ENCODE measurements around the gene SP8. TPM values are rescaled to one million over a fixed set of nuclear protein-coding genes. Genes with fewer than 3 reads are reported as not detected.

Gene SP8
- total RNA-seq, 6 experiments from 2014 or later = not detected

GRCh38 chr7:20797042-20797461 is 10.4 kb upstream of the SP8 start:
- Mint-ChIP-seq H3K36me3 (ENCODE audit: low read depth) (no peaks in the 10 kb centered on the region), H3K27me3 (ENCODE audit: insufficient read depth) (peaks cover 34% of the 10 kb centered on the region)

GRCh38 chr7:20796500-20796899 is 9.8 kb upstream of the SP8 start:
- H3K27me3 Mint-ChIP-seq (ENCODE audit: insufficient read depth) = peaks cover 39% of the 10 kb centered on the region
- TF ChIP-seq CTCF (IDR thresholded peaks at IDR 0.05) = no peak
- no peak overlapping the region for H3K27ac Mint-ChIP-seq
- DNase-seq = no peak
- peaks cover 5% of the 10 kb centered on the region for H3K4me1 Mint-ChIP-seq (ENCODE audit: low read depth)
- no peaks in the 10 kb centered on the region for H3K36me3 Mint-ChIP-seq (ENCODE audit: low read depth)
- H3K4me3 Mint-ChIP-seq = no peak overlapping the region
- H3K9me3 Mint-ChIP-seq = no peaks in the 10 kb centered on the region

More at GRCh38 chr7:20797042-20797461, 10.4 kb upstream of the SP8 start:
- H3K4me1 Mint-ChIP-seq (ENCODE audit: low read depth) = peaks cover 5% of the 10 kb centered on the region
- peak overlapping the region; percentile 83 for H3K4me3 Mint-ChIP-seq
- no peak for TF ChIP-seq CTCF (IDR thresholded peaks at IDR 0.05)
- no peak overlapping the region for H3K27ac Mint-ChIP-seq
- DNase-seq = no peak
- H3K9me3 Mint-ChIP-seq = no peaks in the 10 kb centered on the region

GRCh38 chr7:20795881-20796280 is 9.2 kb upstream of the SP8 start:
- H3K27ac Mint-ChIP-seq = no peak overlapping the region
- TF ChIP-seq CTCF (IDR thresholded peaks at IDR 0.05) = no peak
- no peak for DNase-seq
- no peaks in the 10 kb centered on the region for H3K36me3 Mint-ChIP-seq (ENCODE audit: low read depth)
- H3K27me3 Mint-ChIP-seq (ENCODE audit: insufficient read depth) = peaks cover 46% of the 10 kb centered on the region
- no peak overlapping the region for H3K4me3 Mint-ChIP-seq
- H3K9me3 Mint-ChIP-seq = no peaks in the 10 kb centered on the region
- H3K4me1 Mint-ChIP-seq (ENCODE audit: low read depth) = peaks cover 5% of the 10 kb centered on the region

GRCh38 chr7:20795361-20795760 is 8.7 kb upstream of the SP8 start:
- no peak for TF ChIP-seq CTCF (IDR thresholded peaks at IDR 0.05)
- H3K4me3 Mint-ChIP-seq = no peak overlapping the region
- H3K9me3 Mint-ChIP-seq = no peaks in the 10 kb centered on the region
- no peak for DNase-seq
- no peak overlapping the region for H3K27ac Mint-ChIP-seq
- no peaks in the 10 kb centered on the region for H3K36me3 Mint-ChIP-seq (ENCODE audit: low read depth)
- H3K4me1 Mint-ChIP-seq (ENCODE audit: low read depth) = peaks cover 5% of the 10 kb centered on the region
- peaks cover 51% of the 10 kb centered on the region for H3K27me3 Mint-ChIP-seq (ENCODE audit: insufficient read depth)

GRCh38 chr7:20794676-20795075 is 8.0 kb upstream of the SP8 start:
- Mint-ChIP-seq H3K27me3 (ENCODE audit: insufficient read depth) (peaks cover 53% of the 10 kb centered on the region), H3K36me3 (ENCODE audit: low read depth) (no peaks in the 10 kb centered on the region), H3K4me1 (ENCODE audit: low read depth) (peaks cover 5% of the 10 kb centered on the region), H3K27ac (no peak overlapping the region), H3K4me3 (no peak overlapping the region), H3K9me3 (no peaks in the 10 kb centered on the region)
- TF ChIP-seq CTCF (IDR thresholded peaks at IDR 0.05) = no peak
- no peak for DNase-seq

Measured in HFFc6 (cell line).